Suprapubic skin (tissue), 3 donors: ENCODE measurements around the gene IRS2.

Experiments used
- CTCF ChIP-seq, 2 donors: fragments of 200-600 bp in 1 of 2; fragments of 450-650 bp in 1 of 2; sonication (generic) in 1 of 2; IDR thresholded peaks; one replicate each; pipeline ENCODE4 v1.5.1; 2016 to 2019; ENCODE audit warnings: antibody characterized with exemption in 2 of 2, mild to moderate bottlenecking in 1 of 2, moderate library complexity in 1 of 2
- EP300 ChIP-seq: sonication (generic); formaldehyde crosslinking; IDR thresholded peaks from one replicate; pipeline ENCODE4 v1.6.1; 2017; ENCODE audit warnings: antibody characterized with exemption
- POLR2A ChIP-seq, 2 donors: fragments of 450-650 bp; IDR thresholded peaks; one replicate each; pipeline ENCODE4 v1.6.1; 2017; ENCODE audit warnings: antibody characterized with exemption in 2 of 2, mild to moderate bottlenecking in 2 of 2, moderate library complexity in 2 of 2

GRCh38 chr13:109809216-109809932 lies 23.0 kb upstream of the IRS2 start:
- no peak for TF ChIP-seq CTCF (IDR thresholded peaks at IDR 0.05)
- no peak for TF ChIP-seq EP300
- no peak for TF ChIP-seq POLR2A (IDR thresholded peaks at IDR 0.05)
